T follicular helper cell (primary cell): ENCODE results near the gene ELAVL3.
"Not testable (repeated sequence)": the region's sequence is repeated elsewhere in the genome, so short reads cannot be mapped to it uniquely, and the experiment has no call there.

Experiments
- DNase-seq: peaks from one replicate; pipeline ENCODE4 v3.0.0-alpha.2; 2020; ENCODE audit warnings: low read depth

ELAVL3 gene

GRCh38 chr19:11406703-11407236, 74.1 kb downstream of the ELAVL3 start:
- DNase-seq: not testable (repeated sequence)

DNA sequence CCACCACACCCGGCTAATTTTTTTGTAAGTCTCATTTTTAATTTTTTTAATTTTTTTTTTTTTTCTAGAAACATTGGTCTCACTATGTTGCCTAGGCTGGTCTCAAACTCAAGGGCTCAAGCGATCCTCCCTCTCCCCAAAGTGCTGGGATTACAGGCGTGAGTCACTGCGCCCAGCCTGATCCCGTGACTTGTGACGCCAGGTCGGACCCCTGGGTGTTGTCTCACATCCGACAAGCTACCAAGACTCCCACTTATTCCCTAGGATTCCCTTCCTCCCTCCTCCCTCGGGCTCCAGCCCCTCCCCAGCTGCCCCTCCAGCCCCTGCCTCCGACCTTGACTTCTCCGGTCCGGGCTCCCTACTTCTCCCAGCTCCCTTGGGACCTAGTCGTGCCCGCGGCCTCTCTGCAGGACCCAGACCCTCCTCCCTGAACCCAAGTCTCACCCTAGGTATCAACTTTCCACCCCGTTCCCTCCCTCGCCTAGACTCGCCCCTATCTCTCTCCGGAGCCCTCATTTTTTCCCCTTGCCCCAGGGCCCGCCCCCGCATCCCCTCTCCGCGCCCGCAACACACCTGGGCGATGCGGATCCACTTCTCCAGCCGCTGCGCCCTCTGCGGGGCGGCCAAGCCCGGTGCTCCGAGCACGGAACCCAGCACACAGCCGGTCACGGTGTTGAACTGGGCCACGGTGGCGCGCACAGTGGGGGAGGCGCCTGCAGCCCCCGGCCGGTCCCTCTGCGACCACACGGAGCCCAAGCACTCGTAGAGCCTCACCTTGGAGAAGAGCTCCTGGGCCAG, 74.8 kb downstream of the ELAVL3 start:
- no peak for DNase-seq

GRCh38 chr19:11404588-11405222, 76.1 kb downstream of the ELAVL3 start:
- no peak for DNase-seq

GRCh38 chr19:11401808-11402543, 78.9 kb downstream of the ELAVL3 start:
- DNase-seq: no peak
